AG10803 (cell line): ENCODE measurements around the gene PTK7.

Source experiments
- DNase-seq: peaks from one replicate; pipeline ENCODE4 v3.0.0; 2010; ENCODE audit warnings: low read depth
- H3K4me3 ChIP-seq: 2 replicates; pipeline ENCODE4 v1.5.1; 2011; ENCODE audit warnings: mild to moderate bottlenecking, low read length, control low read depth
- CTCF ChIP-seq: conservative IDR thresholded peaks from 2 replicates; pipeline ENCODE4 v1.5.1; 2011; ENCODE audit warnings: mild to moderate bottlenecking, low read length, control low read depth, inconsistent platforms

The PTK7 gene

GRCh38 chr6:43181942-43182860 is 106.1 kb downstream of the PTK7 start, which contains the start of gene CUL9:
TSS of gene CUL9 (plus strand) at chr6:43182196. CDS start at chr6:43184311, 2,115 bp downstream.
- DNase-seq = peak; percentile 64
- no peak for TF ChIP-seq CTCF
- H3K4me3 ChIP-seq = peak within 1 kb of the TSS; percentile 87

DNA sequence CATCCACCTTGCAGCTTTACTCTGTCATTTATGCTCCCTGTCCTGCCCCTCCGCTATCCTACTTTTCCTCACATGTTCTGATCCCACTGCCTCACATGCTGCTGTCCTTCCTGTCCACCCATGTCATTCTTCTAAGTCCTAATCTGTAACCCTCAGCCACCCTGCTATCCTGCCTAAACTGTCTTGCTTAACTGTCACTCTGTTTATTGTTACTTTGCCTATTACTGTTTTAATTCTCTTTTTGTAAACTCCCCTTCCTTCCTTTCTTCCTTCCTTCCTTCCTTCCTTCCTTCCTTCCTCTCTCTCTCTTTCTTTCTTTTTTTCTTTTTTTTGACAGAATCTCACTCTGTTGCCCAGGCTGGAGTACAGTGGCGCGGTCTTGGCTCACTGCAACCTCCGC is 107.3 kb downstream of the PTK7 start:
- no peak for DNase-seq
- no peak overlapping the region for H3K4me3 ChIP-seq
- no peak for TF ChIP-seq CTCF

DNA sequence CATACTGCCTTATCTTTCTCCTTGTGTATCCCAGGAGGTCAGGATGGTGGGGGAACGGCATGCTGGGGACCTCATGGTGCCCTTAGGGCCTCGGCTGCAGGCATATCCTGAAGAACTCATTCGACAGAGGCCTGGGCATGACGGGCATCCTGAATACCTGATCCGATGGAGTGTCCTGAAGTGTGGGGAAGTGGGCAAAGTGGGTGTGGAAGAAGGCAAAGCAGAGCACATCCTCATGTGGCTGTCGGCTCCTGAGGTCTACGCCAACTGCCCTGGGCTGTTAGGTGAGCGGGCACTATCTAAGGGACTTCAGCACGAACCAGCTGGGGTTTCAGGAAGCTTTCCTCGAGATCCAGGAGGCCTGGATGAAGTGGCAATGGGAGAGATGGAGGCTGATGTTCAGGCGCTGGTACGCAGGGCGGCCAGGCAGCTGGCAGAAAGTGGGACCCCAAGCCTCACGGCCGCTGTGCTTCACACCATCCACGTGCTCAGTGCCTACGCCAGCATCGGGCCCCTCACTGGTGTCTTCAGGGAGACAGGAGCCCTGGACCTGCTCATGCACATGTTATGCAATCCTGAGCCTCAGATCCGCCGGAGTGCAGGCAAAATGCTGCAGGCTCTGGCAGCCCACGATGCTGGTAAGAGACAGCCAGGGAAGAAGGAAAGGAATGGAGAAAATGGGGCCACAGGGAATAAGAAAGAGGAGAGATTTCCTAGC is 108.3 kb downstream of the PTK7 start:
- no peak for TF ChIP-seq CTCF
- DNase-seq = no peak
- H3K4me3 ChIP-seq = no peak overlapping the region

- no peak for TF ChIP-seq CTCF
- H3K4me3 ChIP-seq = no peak overlapping the region
Observed at GRCh38 chr6:43185391-43185985, 109.4 kb downstream of the PTK7 start.

DNA sequence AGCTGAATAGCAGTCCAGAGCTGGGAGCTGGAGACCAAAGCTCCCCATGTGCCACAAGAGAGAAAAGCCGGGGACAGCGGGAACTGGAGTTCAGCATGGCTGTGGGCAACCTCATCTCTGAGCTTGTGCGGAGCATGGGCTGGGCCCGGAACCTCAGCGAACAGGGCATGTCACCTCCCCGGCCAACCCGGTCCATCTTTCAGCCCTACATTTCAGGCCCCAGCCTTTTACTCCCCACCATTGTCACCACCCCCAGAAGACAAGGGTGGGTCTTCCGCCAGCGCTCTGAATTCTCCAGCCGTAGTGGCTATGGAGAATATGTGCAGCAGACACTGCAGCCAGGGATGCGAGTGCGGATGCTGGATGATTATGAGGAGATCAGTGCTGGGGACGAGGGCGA is 109.9 kb downstream of the PTK7 start:
- no peak for DNase-seq
- TF ChIP-seq CTCF = no peak

More at GRCh38 chr6:43185391-43185985, 109.4 kb downstream of the PTK7 start:
- DNase-seq = no peak

GRCh38 chr6:43186706-43187105 is 110.6 kb downstream of the PTK7 start:
- TF ChIP-seq CTCF = no peak
- H3K4me3 ChIP-seq = no peak overlapping the region
- DNase-seq = no peak

More for the DNA sequence above, 109.9 kb downstream of the PTK7 start:
- no peak overlapping the region for H3K4me3 ChIP-seq
